Fibroblast of peridontal ligament (primary cell): ENCODE measurements around the gene ATXN1.

Experiments used
- DNase-seq: peaks from one replicate; pipeline ENCODE4 v3.0.0-alpha.2; 2010; ENCODE audit errors: extremely low read depth

Gene ATXN1

GRCh38 chr6:16698162-16698533 lies 63.1 kb downstream of the ATXN1 start:
- DNase-seq, result no peak

- DNase-seq, result no peak
Measured at GRCh38 chr6:16697437-16698161, 63.7 kb downstream of the ATXN1 start.

- DNase-seq, result no peak
Measured at GRCh38 chr6:16696496-16696895, 64.8 kb downstream of the ATXN1 start.

GRCh38 chr6:16694781-16695578 lies 66.3 kb downstream of the ATXN1 start:
- DNase-seq, result no peak

GRCh38 chr6:16691324-16691723 lies 69.9 kb downstream of the ATXN1 start:
- no peak for DNase-seq

- DNase-seq, result no peak
Measured at GRCh38 chr6:16690608-16691142, 70.6 kb downstream of the ATXN1 start.

- no peak for DNase-seq
Measured at GRCh38 chr6:16689788-16690607, 71.3 kb downstream of the ATXN1 start.

- peak; percentile 84 for DNase-seq
Measured at GRCh38 chr6:16688984-16689636, 72.2 kb downstream of the ATXN1 start.

GRCh38 chr6:16688436-16688835 lies 72.8 kb downstream of the ATXN1 start:
- no peak for DNase-seq

- no peak for DNase-seq
Measured at GRCh38 chr6:16687045-16687444, 74.2 kb downstream of the ATXN1 start.

GRCh38 chr6:16684896-16685554 lies 76.2 kb downstream of the ATXN1 start:
- DNase-seq, result peak; percentile 58

- DNase-seq, result no peak
Measured at GRCh38 chr6:16684195-16684689, 77.0 kb downstream of the ATXN1 start.

GRCh38 chr6:16683641-16684194 lies 77.5 kb downstream of the ATXN1 start:
- peak; percentile 70 for DNase-seq

- peak; percentile 94 for DNase-seq
Measured at GRCh38 chr6:16681260-16681873, 79.9 kb downstream of the ATXN1 start.

GRCh38 chr6:16679050-16679449 lies 82.2 kb downstream of the ATXN1 start:
- DNase-seq, result no peak

- DNase-seq, result no peak
Measured at GRCh38 chr6:16677458-16677857, 83.8 kb downstream of the ATXN1 start.

GRCh38 chr6:16676978-16677377 lies 84.3 kb downstream of the ATXN1 start:
- no peak for DNase-seq

GRCh38 chr6:16676376-16676775 lies 84.9 kb downstream of the ATXN1 start:
- DNase-seq, result no peak

- DNase-seq, result peak; percentile 73
Measured at GRCh38 chr6:16674801-16675392, 86.4 kb downstream of the ATXN1 start.
